Osteoblast (primary cell): ENCODE results near the gene IFNGR2. TPM values are rescaled to one million over a fixed set of nuclear protein-coding genes. Genes with fewer than 3 reads are reported as not detected.
A peak's percentile ranks its signal among the peaks of the same experiment; 100 is the strongest.
"Not testable (repeated sequence)": the region's sequence is repeated elsewhere in the genome, so short reads cannot be mapped to it uniquely, and the experiment has no call there.

Experiments
- DNase-seq: peaks from one replicate; pipeline ENCODE4 v3.0.0; 2011; ENCODE audit warnings: low spot score, mixed read lengths; ENCODE audit not compliant: insufficient read length; ENCODE audit errors: missing footprints
- H2AFZ ChIP-seq: 2 replicates; pipeline ENCODE4 v1.6.0; 2011; ENCODE audit warnings: mild to moderate bottlenecking, low read length
- H3K27ac ChIP-seq: 2 replicates; pipeline ENCODE4 v1.5.1; 2011; ENCODE audit warnings: mild to moderate bottlenecking, low read depth, low read length, moderate library complexity
- H3K27me3 ChIP-seq: 2 replicates; pipeline ENCODE4 v1.6.0; 2012; ENCODE audit warnings: mild to moderate bottlenecking, control low read depth, inconsistent platforms, low read length, moderate library complexity; ENCODE audit not compliant: insufficient read depth
- H3K36me3 ChIP-seq: 2 replicates; pipeline ENCODE4 v1.5.1; 2011; ENCODE audit warnings: mild to moderate bottlenecking, low read length, control low read depth, moderate library complexity; ENCODE audit not compliant: insufficient read depth
- H3K4me1 ChIP-seq: 2 replicates; pipeline ENCODE4 v1.5.1; 2011; ENCODE audit warnings: mild to moderate bottlenecking, low read length, control low read depth, moderate library complexity; ENCODE audit not compliant: insufficient read depth
- H3K4me2 ChIP-seq: 2 replicates; pipeline ENCODE4 v1.6.0; 2011; ENCODE audit warnings: mild to moderate bottlenecking, low read length; ENCODE audit not compliant: insufficient read depth
- H3K4me3 ChIP-seq: fragments of 200-600 bp; sonication (generic); 3 replicates; pipeline ENCODE4 v1.5.1; 2012; ENCODE audit warnings: mild to moderate bottlenecking, low read length, inconsistent platforms; ENCODE audit not compliant: insufficient read depth
- H3K79me2 ChIP-seq: 2 replicates; pipeline ENCODE4 v1.6.0; 2012; ENCODE audit warnings: mild to moderate bottlenecking, low read length, control low read depth, inconsistent platforms; ENCODE audit not compliant: insufficient read depth
- H3K9me3 ChIP-seq: 2 replicates; pipeline ENCODE4 v1.5.1; 2011; ENCODE audit warnings: low read depth, low read length, control low read depth
- H4K20me1 ChIP-seq: 2 replicates; pipeline ENCODE4 v1.6.0; 2012; ENCODE audit warnings: mild to moderate bottlenecking, low read length, control low read depth; ENCODE audit not compliant: insufficient read depth
- CTCF ChIP-seq: IDR thresholded peaks from 2 replicates; pipeline ENCODE4 v1.5.1; 2011; ENCODE audit warnings: mild to moderate bottlenecking, low read depth, low read length, moderate library complexity; ENCODE audit errors: extremely low read depth
- total RNA-seq: library from RNA; depleted of rRNA; stranded (reverse); fragments of >200 nt; gene quantifications from 2 replicates; pipeline ENCODE4 v1.2.3, GENCODE V29; 2012

The IFNGR2 gene
- total RNA-seq, 1 donor, result 60.1 TPM

GRCh38 chr21:33377221-33377920 lies 25.8 kb upstream of the IFNGR2 start:
- Histone ChIP-seq H3K36me3 (no peaks in the 10 kb centered on the region), H2AFZ (peak overlapping the region; percentile 20), H4K20me1 (no peaks in the 10 kb centered on the region), H3K27ac (no peak overlapping the region), H3K9me3 (no peaks in the 10 kb centered on the region), H3K4me3 (no peak overlapping the region), H3K79me2 (no peaks in the 10 kb centered on the region), H3K4me1 (peaks cover 39% of the 10 kb centered on the region), H3K4me2 (no peak overlapping the region), H3K27me3 (no peaks in the 10 kb centered on the region)
- no peak for DNase-seq
- no peak for TF ChIP-seq CTCF

- TF ChIP-seq CTCF, result no peak
- no peaks in the 10 kb centered on the region for H3K36me3 ChIP-seq
- H3K4me1 ChIP-seq, result peaks cover 46% of the 10 kb centered on the region
- H3K27ac ChIP-seq, result no peak overlapping the region
- no peaks in the 10 kb centered on the region for H3K9me3 ChIP-seq
- no peak overlapping the region for H3K4me2 ChIP-seq
- H2AFZ ChIP-seq, result peak overlapping the region; percentile 20
- DNase-seq, result no peak
- H3K27me3 ChIP-seq, result no peaks in the 10 kb centered on the region
- H4K20me1 ChIP-seq, result no peaks in the 10 kb centered on the region
- no peak overlapping the region for H3K4me3 ChIP-seq
- H3K79me2 ChIP-seq, result no peaks in the 10 kb centered on the region
These were observed 25.1 kb upstream of the IFNGR2 start for GRCh38 chr21:33378081-33378480.

- peak; percentile 76 for DNase-seq
- not testable (repeated sequence) for H3K27me3 ChIP-seq, H3K4me3 ChIP-seq, H2AFZ ChIP-seq, H3K36me3 ChIP-seq, H4K20me1 ChIP-seq, H3K79me2 ChIP-seq, H3K9me3 ChIP-seq
- H3K4me2 ChIP-seq, result peak overlapping the region; percentile 41
- peaks cover 35% of the 10 kb centered on the region for H3K4me1 ChIP-seq
- peak overlapping the region; percentile 88 for H3K27ac ChIP-seq
These were observed 23.3 kb upstream of the IFNGR2 start for GRCh38 chr21:33379934-33380333.

GRCh38 chr21:33380483-33380998 lies 22.7 kb upstream of the IFNGR2 start:
- Histone ChIP-seq H3K27ac (peak overlapping the region; percentile 88), H3K36me3 (no peaks in the 10 kb centered on the region), H3K27me3 (no peaks in the 10 kb centered on the region), H3K4me2 (peak overlapping the region; percentile 41), H2AFZ (peak overlapping the region; percentile 71), H3K9me3 (no peaks in the 10 kb centered on the region), H3K79me2 (no peaks in the 10 kb centered on the region), H3K4me3 (no peak overlapping the region), H4K20me1 (no peaks in the 10 kb centered on the region), H3K4me1 (peaks cover 35% of the 10 kb centered on the region)
- DNase-seq, result peak; percentile 82
- TF ChIP-seq CTCF, result no peak

- not testable (repeated sequence) for H4K20me1 ChIP-seq, H3K4me3 ChIP-seq, H3K36me3 ChIP-seq, H3K4me2 ChIP-seq, DNase-seq, H3K27me3 ChIP-seq, H3K27ac ChIP-seq, H3K9me3 ChIP-seq, H2AFZ ChIP-seq, H3K79me2 ChIP-seq
- H3K4me1 ChIP-seq, result peaks cover 35% of the 10 kb centered on the region
These were observed 21.8 kb upstream of the IFNGR2 start for GRCh38 chr21:33381381-33381780.
